NCI-H2107 (cell line): ENCODE measurements around the gene DNAH10.

ENCODE experiments used
- DNase-seq: peaks from one replicate; lab custom pipeline; 2025; lab: John Stamatoyannopoulos, UW

Gene DNAH10

GRCh38 chr12:123845881-123846280 lies 83.8 kb downstream of the DNAH10 start:
- no peak for DNase-seq

- no peak for DNase-seq
Observed at GRCh38 chr12:123846340-123846739, 84.2 kb downstream of the DNAH10 start.

GRCh38 chr12:123847019-123847418 lies 84.9 kb downstream of the DNAH10 start:
- no peak for DNase-seq

GRCh38 chr12:123847876-123848275 lies 85.8 kb downstream of the DNAH10 start:
- no peak for DNase-seq

- no peak for DNase-seq
Observed at GRCh38 chr12:123849517-123849916, 87.4 kb downstream of the DNAH10 start.

- no peak for DNase-seq
Observed at GRCh38 chr12:123850246-123851134, 88.4 kb downstream of the DNAH10 start.

GRCh38 chr12:123853396-123854070 lies 91.4 kb downstream of the DNAH10 start:
- no peak for DNase-seq

- no peak for DNase-seq
Observed at GRCh38 chr12:123854232-123854631, 92.1 kb downstream of the DNAH10 start.

- no peak for DNase-seq
Observed at GRCh38 chr12:123854918-123855317, 92.8 kb downstream of the DNAH10 start.

- no peak for DNase-seq
Observed at GRCh38 chr12:123856681-123857080, 94.6 kb downstream of the DNAH10 start.

GRCh38 chr12:123858176-123858575 lies 96.1 kb downstream of the DNAH10 start:
- no peak for DNase-seq

- DNase-seq, result no peak
Observed at GRCh38 chr12:123859035-123859434, 96.9 kb downstream of the DNAH10 start.

- DNase-seq, result no peak
Observed at GRCh38 chr12:123860377-123860776, 98.3 kb downstream of the DNAH10 start.

GRCh38 chr12:123861392-123861791 lies 99.3 kb downstream of the DNAH10 start:
- no peak for DNase-seq

- no peak for DNase-seq
Observed at GRCh38 chr12:123867141-123867540, 105.0 kb downstream of the DNAH10 start.

- DNase-seq, result no peak
Observed at GRCh38 chr12:123868791-123869190, 106.7 kb downstream of the DNAH10 start.

GRCh38 chr12:123873793-123874192 lies 111.7 kb downstream of the DNAH10 start:
- DNase-seq, result no peak

- DNase-seq, result no peak
Observed at GRCh38 chr12:123877968-123878367, 115.9 kb downstream of the DNAH10 start.

GRCh38 chr12:123879101-123879500 lies 117.0 kb downstream of the DNAH10 start:
- DNase-seq, result no peak

- no peak for DNase-seq
Observed at GRCh38 chr12:123879691-123880090, 117.6 kb downstream of the DNAH10 start.

GRCh38 chr12:123882161-123882705 lies 120.1 kb downstream of the DNAH10 start:
- DNase-seq, result no peak

- DNase-seq, result no peak
Observed at GRCh38 chr12:123886258-123886657, 124.2 kb downstream of the DNAH10 start.
